Endothelial cell of umbilical vein (primary cell): ENCODE results near the gene GBE1. TPM values are rescaled to one million over a fixed set of nuclear protein-coding genes. Genes with fewer than 3 reads are reported as not detected.
"Not testable (repeated sequence)": the region's sequence is repeated elsewhere in the genome, so short reads cannot be mapped to it uniquely, and the experiment has no call there.

Experiments used
- BruUV-seq: library from RNA; stranded (reverse); fragments of 400-500 nt; replicated peaks from 2 replicates; lab custom pipeline; 2021; lab: Mats Ljungman, UMichigan
- CTCF ChIA-PET: fragments of 300-600, 350-600 bp; sonication (Branson Sonifier 250); formaldehyde crosslinking; loops from one replicate; lab custom pipeline; 2021; ENCODE audit warnings: antibody characterized with exemption, inconsistent platforms; lab: Charles Lee
- POLR2A ChIA-PET: fragments of 300-600, 350-600 bp; sonication (Branson Sonifier 250); formaldehyde crosslinking; loops from one replicate; lab custom pipeline; 2021; ENCODE audit warnings: antibody characterized with exemption, inconsistent platforms; lab: Charles Lee
- DNase-seq: peaks from one replicate; pipeline ENCODE4 v3.0.0-alpha.2; 2011; ENCODE audit warnings: low read depth, low spot score
- FAIRE-seq: peaks from 2 replicates; lab custom pipeline; 2011; peaks lifted over from hg19 to GRCh38; lab: Jason Lieb, UNC
- H2AFZ ChIP-seq: 2 replicates; pipeline ENCODE4 v1.6.0; 2012; ENCODE audit warnings: low read depth, low read length, control low read depth, inconsistent platforms
- H3K27ac ChIP-seq: 2 replicates; pipeline ENCODE4 v1.5.1; 2011; ENCODE audit warnings: low read depth, mild to moderate bottlenecking, control low read depth, low read length, moderate library complexity; ENCODE audit not compliant: insufficient read depth
- H3K27me3 ChIP-seq, 2 experiments: 2 replicates each; pipeline versions ENCODE4 v1.6.0 to v1.6.1; 2011; ENCODE audit warnings: low read length in 2 of 2, mixed read lengths in 1 of 2; ENCODE audit not compliant: control insufficient read depth in 2 of 2, insufficient read depth in 2 of 2
- H3K36me3 ChIP-seq, 2 experiments: 2 replicates in 1 of 2; 3 replicates in 1 of 2; pipeline ENCODE4 v1.5.1; 2011; ENCODE audit warnings: low read length in 2 of 2, mild to moderate bottlenecking in 1 of 2, moderate library complexity in 1 of 2; ENCODE audit not compliant: control insufficient read depth in 2 of 2, insufficient read depth in 2 of 2; ENCODE audit errors: extremely low read depth in 1 of 2
- H3K4me1 ChIP-seq: 3 replicates; pipeline ENCODE4 v1.5.1; 2011; ENCODE audit warnings: mild to moderate bottlenecking, low read length; ENCODE audit not compliant: control insufficient read depth, insufficient read depth; ENCODE audit errors: extremely low read depth
- H3K4me2 ChIP-seq: 2 replicates; pipeline ENCODE4 v1.6.1; 2011; ENCODE audit warnings: low read length, control low read depth, mixed read lengths; ENCODE audit not compliant: insufficient read depth
- H3K4me3 ChIP-seq, 3 experiments: fragments of 200-600 bp in 1 of 3; sonication (generic), shearing (Covaris generic) in 1 of 3; replicated peaks in 1 of 3; 2 replicates each; pipeline ENCODE4 v1.5.1; 2011 to 2016; ENCODE audit warnings: control low read depth in 3 of 3, low read length in 3 of 3, mild to moderate bottlenecking in 2 of 3, inconsistent platforms in 1 of 3, low read depth in 1 of 3, moderate library complexity in 1 of 3; ENCODE audit not compliant: insufficient read depth in 1 of 3
- H3K79me2 ChIP-seq: 2 replicates; pipeline ENCODE4 v1.6.0; 2012; ENCODE audit warnings: low read length, inconsistent platforms; ENCODE audit not compliant: control insufficient read depth, insufficient read depth
- H3K9ac ChIP-seq: replicated peaks from 2 replicates; pipeline ENCODE3; 2011; ENCODE audit warnings: low read length, control low read depth; ENCODE audit not compliant: insufficient read depth; ENCODE audit errors: extremely low read depth
- H3K9me1 ChIP-seq: replicated peaks from 3 replicates; pipeline ENCODE4 v1.6.0; 2011; ENCODE audit warnings: mild to moderate bottlenecking, low read length; ENCODE audit not compliant: control insufficient read depth, insufficient read depth; ENCODE audit errors: extremely low read depth
- H3K9me3 ChIP-seq: replicated peaks from 2 replicates; pipeline ENCODE4 v1.5.1; 2012; ENCODE audit warnings: low read length, inconsistent platforms; ENCODE audit not compliant: control insufficient read depth, insufficient read depth
- H4K20me1 ChIP-seq: replicated peaks from 2 replicates; pipeline ENCODE3; 2011; ENCODE audit warnings: mild to moderate bottlenecking, low read length; ENCODE audit not compliant: control insufficient read depth, insufficient read depth; ENCODE audit errors: extremely low read depth
- EZH2 ChIP-seq: IDR thresholded peaks from 2 replicates; pipeline ENCODE4 v1.6.1; 2012; ENCODE audit warnings: borderline replicate concordance, low read depth, mild to moderate bottlenecking, moderate library complexity, low read length, inconsistent platforms; ENCODE audit not compliant: severe bottlenecking
- GATA2 ChIP-seq: IDR thresholded peaks from 2 replicates; pipeline ENCODE4 v1.7.0; 2011; ENCODE audit warnings: low read depth, mild to moderate bottlenecking, moderate library complexity, mixed read lengths, low read length; ENCODE audit not compliant: insufficient read length, insufficient read depth
- JUN ChIP-seq: IDR thresholded peaks from 2 replicates; pipeline ENCODE4 v1.6.1; 2011; ENCODE audit warnings: borderline replicate concordance, low read depth; ENCODE audit not compliant: insufficient read length, insufficient read depth
- POLR2A ChIP-seq: IDR thresholded peaks from 2 replicates; pipeline ENCODE4 v1.6.1; 2012; ENCODE audit warnings: low read depth, mild to moderate bottlenecking, control low read depth, low read length
- dilution Hi-C: fragments of 300-500 bp; cut with MboI; formaldehyde crosslinking; loops from one replicate; pipeline ENCODE4 v1.15.0; 2019; ENCODE audit warnings: low sequenced_read_pairs; ENCODE audit not compliant: extremely low pct_ligation_motif_present
- intact Hi-C: fragments of 100-400 bp; cut with micrococcal nuclease; formaldehyde crosslinking; loops from one replicate; pipeline ENCODE4 v1.10.0; 2022
- polyA plus RNA-seq, 4 experiments: library from polyadenylated mRNA; depleted of rRNA in 3 of 4; stranded (reverse) in 3 of 4; unstranded in 1 of 4; fragments of >200 nt; gene quantifications; 2 replicates each; pipeline versions ENCODE4 v1.2.1 to v1.2.3, GENCODE V29; 2011 to 2012; ENCODE audit warnings: missing spikeins in 1 of 4
- total RNA-seq: library from RNA; stranded (reverse); gene quantifications from 2 replicates; pipeline ENCODE4 v1.2.3, GENCODE V29; 2021
- TF ChIP-seq, protein P1 (sequence below), 2 donors: IDR thresholded peaks; 1 replicate in 1 of 2; 2 replicates in 1 of 2; pipeline ENCODE4 v1.5.1; 2011; ENCODE audit warnings: low read length in 2 of 2, mild to moderate bottlenecking in 2 of 2, moderate library complexity in 2 of 2, control low read depth in 1 of 2, inconsistent platforms in 1 of 2, low read depth in 1 of 2; ENCODE audit not compliant: insufficient read depth in 1 of 2; ENCODE audit errors: extremely low read depth in 1 of 2

GBE1 gene
- total and polyA plus RNA-seq, 2 donors (not counting 3 experiments of a cell fraction or from before 2014, with no cell fraction given): 35.9 to 110 TPM

DNA sequence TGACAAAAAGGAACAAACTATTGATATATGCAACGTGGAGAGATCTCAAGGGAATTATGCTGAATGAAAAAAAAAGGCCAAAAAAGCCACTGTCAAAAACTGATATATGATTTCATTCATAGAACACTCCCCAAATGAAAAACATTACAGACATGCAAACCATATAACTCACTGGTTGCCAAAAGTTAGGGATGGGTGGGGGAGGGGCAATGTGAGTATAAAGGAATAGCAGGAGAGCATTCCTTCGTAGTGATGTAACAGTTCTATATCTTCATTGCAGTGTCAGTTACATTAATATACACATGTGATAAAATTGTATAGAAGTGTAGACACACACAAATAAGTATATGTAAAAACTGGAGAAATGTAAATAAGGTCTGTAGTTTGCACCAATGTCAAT is 12.2 kb downstream of the GBE1 start:
- Histone ChIP-seq H3K27me3 (no peaks in the 10 kb centered on the region), H4K20me1 (no peaks in the 10 kb centered on the region), H3K36me3 (no peaks in the 10 kb centered on the region), H3K27ac (no peak overlapping the region), H3K79me2 (peaks cover 64% of the 10 kb centered on the region), H3K4me2 (no peak overlapping the region), H3K9ac (no peak overlapping the region), H2AFZ (no peak overlapping the region), H3K4me3 (no peak overlapping the region), H3K4me1 (peaks cover 25% of the 10 kb centered on the region), H3K9me3 (no peaks in the 10 kb centered on the region), H3K9me1 (no peaks in the 10 kb centered on the region)
- no peak for TF ChIP-seq EZH2
- TF ChIP-seq POLR2A: no peak
- no peak for TF ChIP-seq JUN
- no peak for TF ChIP-seq GATA2
- TF ChIP-seq, protein P1, sequence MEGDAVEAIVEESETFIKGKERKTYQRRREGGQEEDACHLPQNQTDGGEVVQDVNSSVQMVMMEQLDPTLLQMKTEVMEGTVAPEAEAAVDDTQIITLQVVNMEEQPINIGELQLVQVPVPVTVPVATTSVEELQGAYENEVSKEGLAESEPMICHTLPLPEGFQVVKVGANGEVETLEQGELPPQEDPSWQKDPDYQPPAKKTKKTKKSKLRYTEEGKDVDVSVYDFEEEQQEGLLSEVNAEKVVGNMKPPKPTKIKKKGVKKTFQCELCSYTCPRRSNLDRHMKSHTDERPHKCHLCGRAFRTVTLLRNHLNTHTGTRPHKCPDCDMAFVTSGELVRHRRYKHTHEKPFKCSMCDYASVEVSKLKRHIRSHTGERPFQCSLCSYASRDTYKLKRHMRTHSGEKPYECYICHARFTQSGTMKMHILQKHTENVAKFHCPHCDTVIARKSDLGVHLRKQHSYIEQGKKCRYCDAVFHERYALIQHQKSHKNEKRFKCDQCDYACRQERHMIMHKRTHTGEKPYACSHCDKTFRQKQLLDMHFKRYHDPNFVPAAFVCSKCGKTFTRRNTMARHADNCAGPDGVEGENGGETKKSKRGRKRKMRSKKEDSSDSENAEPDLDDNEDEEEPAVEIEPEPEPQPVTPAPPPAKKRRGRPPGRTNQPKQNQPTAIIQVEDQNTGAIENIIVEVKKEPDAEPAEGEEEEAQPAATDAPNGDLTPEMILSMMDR (IDR thresholded peaks at IDR 0.05; ENCODE audit: extremely low read depth in 1 of 2, insufficient read depth in 1 of 2, low read depth in 1 of 2, low read length in 2 of 2): no peak
- ChIA-PET CTCF (no interaction called here), POLR2A (no interaction called here)
- dilution Hi-C loops: no loop called here
- intact Hi-C loops: no loop called here
- BruUV-seq: no TSS peak
- FAIRE-seq (no peak), DNase-seq (no peak)

DNA sequence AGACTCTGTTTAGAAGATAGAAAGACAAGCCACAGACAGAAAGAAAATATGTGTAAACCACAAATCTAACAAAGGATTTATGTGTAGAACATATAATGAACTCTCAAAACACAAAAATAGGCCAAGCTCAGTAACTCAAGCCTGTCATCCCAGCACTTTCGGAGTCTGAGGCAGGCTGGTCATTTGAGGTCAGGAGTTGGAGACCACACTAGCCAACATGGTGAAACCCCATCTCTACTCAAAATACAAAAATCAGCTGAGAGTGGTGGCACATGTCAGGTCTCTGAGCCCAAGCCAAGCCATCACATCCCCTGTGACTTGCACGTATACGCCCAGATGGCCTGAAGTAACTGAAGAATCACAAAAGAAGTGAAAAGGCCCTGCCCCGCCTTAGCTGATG is 14.2 kb downstream of the GBE1 start:
- H3K27ac ChIP-seq, dilution Hi-C loops, FAIRE-seq: not testable (repeated sequence)

More for the DNA sequence above, 14.2 kb downstream of the GBE1 start:
- CTCF ChIA-PET: interaction anchor here (1.4 kb wide), 1 partner anchor 24 kb away, joined by 3 read pairs; no protein-coding TSS in a partner anchor
- H3K27me3 ChIP-seq, BruUV-seq, H2AFZ ChIP-seq, H3K4me2 ChIP-seq, H3K9me3 ChIP-seq, intact Hi-C loops, H4K20me1 ChIP-seq, H3K9ac ChIP-seq, H3K9me1 ChIP-seq, DNase-seq, H3K36me3 ChIP-seq, H3K4me3 ChIP-seq, POLR2A ChIA-PET: not testable (repeated sequence)
- H3K79me2 ChIP-seq: peaks cover 50% of the 10 kb centered on the region
- peaks cover 41% of the 10 kb centered on the region for H3K4me1 ChIP-seq
